Memory B cell (primary cell): ENCODE measurements around the gene SCT.

Experiments used
- ATAC-seq: fragments of 150-1000 bp; cut with Tn5 transposase; 2 replicates; pipeline ENCODE4 v1.10.0; 2021; ENCODE audit warnings: low read depth, mild to moderate bottlenecking, moderate library complexity
- DNase-seq, 2 donors: peaks; one replicate each; pipeline ENCODE4 v3.0.0; 2022; ENCODE audit warnings: low spot score in 2 of 2
- H3K27ac Mint-ChIP-seq: one replicate; pipeline ENCODE4 v1.8.0; 2022; ENCODE audit warnings: mild to moderate bottlenecking, moderate library complexity, mixed read lengths
- H3K27me3 Mint-ChIP-seq: one replicate; pipeline ENCODE4 v1.8.0; 2022; ENCODE audit warnings: mixed read lengths
- H3K36me3 Mint-ChIP-seq: one replicate; pipeline ENCODE4 v1.8.0; 2022; ENCODE audit warnings: mild to moderate bottlenecking, mixed read lengths
- H3K4me1 Mint-ChIP-seq: one replicate; pipeline ENCODE4 v1.8.0; 2022; ENCODE audit warnings: mixed read lengths
- H3K4me3 Mint-ChIP-seq: one replicate; pipeline ENCODE4 v1.8.0; 2022; ENCODE audit warnings: mild to moderate bottlenecking, moderate library complexity, mixed read lengths
- H3K9me3 Mint-ChIP-seq: one replicate; pipeline ENCODE4 v1.8.0; 2022; ENCODE audit warnings: mixed read lengths

The SCT gene

GRCh38 chr11:601573-602245 is 25.3 kb downstream of the SCT start:
- H3K4me1 Mint-ChIP-seq, result no peaks in the 10 kb centered on the region
- H3K36me3 Mint-ChIP-seq, result peaks cover 25% of the 10 kb centered on the region

GRCh38 chr11:598005-598680 is 28.8 kb downstream of the SCT start:
- ATAC-seq, result no peak
- no peaks in the 10 kb centered on the region for H3K9me3 Mint-ChIP-seq
- no peak for DNase-seq
- no peak overlapping the region for H3K27ac Mint-ChIP-seq
- H3K27me3 Mint-ChIP-seq, result no peaks in the 10 kb centered on the region
- no peaks in the 10 kb centered on the region for H3K4me1 Mint-ChIP-seq
- H3K36me3 Mint-ChIP-seq, result peaks cover 20% of the 10 kb centered on the region
- H3K4me3 Mint-ChIP-seq, result no peak overlapping the region

More at GRCh38 chr11:601573-602245, 25.3 kb downstream of the SCT start:
- DNase-seq (no peak), ATAC-seq (no peak)
- Mint-ChIP-seq H3K4me3 (no peak overlapping the region), H3K27me3 (no peaks in the 10 kb centered on the region), H3K27ac (no peak overlapping the region), H3K9me3 (no peaks in the 10 kb centered on the region)

- DNase-seq, result no peak
- peaks cover 27% of the 10 kb centered on the region for H3K36me3 Mint-ChIP-seq
- no peaks in the 10 kb centered on the region for H3K9me3 Mint-ChIP-seq
- no peaks in the 10 kb centered on the region for H3K27me3 Mint-ChIP-seq
- ATAC-seq, result no peak
- H3K27ac Mint-ChIP-seq, result no peak overlapping the region
- H3K4me3 Mint-ChIP-seq, result no peak overlapping the region
- no peaks in the 10 kb centered on the region for H3K4me1 Mint-ChIP-seq
Measured at GRCh38 chr11:597166-597725, 29.7 kb downstream of the SCT start.

GRCh38 chr11:596374-596773 is 30.6 kb downstream of the SCT start:
- DNase-seq (no peak), ATAC-seq (no peak)
- no peak overlapping the region for H3K27ac Mint-ChIP-seq
- H3K4me1 Mint-ChIP-seq, result no peaks in the 10 kb centered on the region
- no peak overlapping the region for H3K4me3 Mint-ChIP-seq
- H3K9me3 Mint-ChIP-seq, result no peaks in the 10 kb centered on the region
- no peaks in the 10 kb centered on the region for H3K27me3 Mint-ChIP-seq
- peaks cover 22% of the 10 kb centered on the region for H3K36me3 Mint-ChIP-seq

- ATAC-seq (no peak), DNase-seq (no peak)
- H3K4me1 Mint-ChIP-seq, result no peaks in the 10 kb centered on the region
- H3K4me3 Mint-ChIP-seq, result no peak overlapping the region
- H3K27ac Mint-ChIP-seq, result no peak overlapping the region
- H3K36me3 Mint-ChIP-seq, result peaks cover 22% of the 10 kb centered on the region
- no peaks in the 10 kb centered on the region for H3K9me3 Mint-ChIP-seq
- H3K27me3 Mint-ChIP-seq, result no peaks in the 10 kb centered on the region
Measured at GRCh38 chr11:595400-595799, 31.6 kb downstream of the SCT start.

GRCh38 chr11:593347-593746 is 33.6 kb downstream of the SCT start:
- no peak for DNase-seq
- no peak for ATAC-seq
- no peak overlapping the region for H3K27ac Mint-ChIP-seq
- H3K27me3 Mint-ChIP-seq, result no peaks in the 10 kb centered on the region
- no peaks in the 10 kb centered on the region for H3K9me3 Mint-ChIP-seq
- peaks cover 28% of the 10 kb centered on the region for H3K36me3 Mint-ChIP-seq
- H3K4me1 Mint-ChIP-seq, result no peaks in the 10 kb centered on the region
- no peak overlapping the region for H3K4me3 Mint-ChIP-seq

- H3K4me3 Mint-ChIP-seq, result no peak overlapping the region
- DNase-seq (no peak), ATAC-seq (no peak)
- H3K27ac Mint-ChIP-seq, result no peak overlapping the region
- H3K27me3 Mint-ChIP-seq, result no peaks in the 10 kb centered on the region
- H3K4me1 Mint-ChIP-seq, result no peaks in the 10 kb centered on the region
- no peaks in the 10 kb centered on the region for H3K9me3 Mint-ChIP-seq
- H3K36me3 Mint-ChIP-seq, result peaks cover 31% of the 10 kb centered on the region
Measured at GRCh38 chr11:592918-593317, 34.1 kb downstream of the SCT start.

GRCh38 chr11:592501-592900 is 34.5 kb downstream of the SCT start:
- Mint-ChIP-seq H3K4me1 (no peaks in the 10 kb centered on the region), H3K27ac (no peak overlapping the region), H3K4me3 (no peak overlapping the region), H3K9me3 (no peaks in the 10 kb centered on the region), H3K27me3 (no peaks in the 10 kb centered on the region), H3K36me3 (peaks cover 32% of the 10 kb centered on the region)
- no peak for ATAC-seq
- DNase-seq, result no peak

GRCh38 chr11:590997-591396 is 36.0 kb downstream of the SCT start:
- Mint-ChIP-seq H3K9me3 (no peaks in the 10 kb centered on the region), H3K27me3 (no peaks in the 10 kb centered on the region), H3K4me1 (no peaks in the 10 kb centered on the region), H3K27ac (no peak overlapping the region), H3K36me3 (peaks cover 34% of the 10 kb centered on the region), H3K4me3 (no peak overlapping the region)
- DNase-seq, result no peak
- no peak for ATAC-seq

GRCh38 chr11:589798-590197 is 37.2 kb downstream of the SCT start:
- Mint-ChIP-seq H3K4me3 (no peak overlapping the region), H3K9me3 (no peaks in the 10 kb centered on the region), H3K36me3 (peaks cover 35% of the 10 kb centered on the region), H3K27ac (no peak overlapping the region), H3K4me1 (no peaks in the 10 kb centered on the region), H3K27me3 (no peaks in the 10 kb centered on the region)
- DNase-seq (no peak), ATAC-seq (no peak)

- H3K36me3 Mint-ChIP-seq, result peaks cover 29% of the 10 kb centered on the region
- H3K9me3 Mint-ChIP-seq, result no peaks in the 10 kb centered on the region
- no peak overlapping the region for H3K4me3 Mint-ChIP-seq
- DNase-seq, result no peak
- H3K27ac Mint-ChIP-seq, result no peak overlapping the region
- no peak for ATAC-seq
- no peaks in the 10 kb centered on the region for H3K27me3 Mint-ChIP-seq
- no peaks in the 10 kb centered on the region for H3K4me1 Mint-ChIP-seq
Measured at GRCh38 chr11:587978-588380, 39.0 kb downstream of the SCT start.

- DNase-seq (no peak), ATAC-seq (no peak)
- peaks cover 28% of the 10 kb centered on the region for H3K36me3 Mint-ChIP-seq
- no peaks in the 10 kb centered on the region for H3K4me1 Mint-ChIP-seq
- no peak overlapping the region for H3K27ac Mint-ChIP-seq
- no peaks in the 10 kb centered on the region for H3K9me3 Mint-ChIP-seq
- no peaks in the 10 kb centered on the region for H3K27me3 Mint-ChIP-seq
- no peak overlapping the region for H3K4me3 Mint-ChIP-seq
Measured at GRCh38 chr11:587546-587945, 39.4 kb downstream of the SCT start.

GRCh38 chr11:586376-587316 is 40.3 kb downstream of the SCT start:
- Mint-ChIP-seq H3K27ac (no peak overlapping the region), H3K9me3 (no peaks in the 10 kb centered on the region), H3K4me3 (no peak overlapping the region), H3K36me3 (peaks cover 27% of the 10 kb centered on the region), H3K4me1 (no peaks in the 10 kb centered on the region), H3K27me3 (no peaks in the 10 kb centered on the region)
- no peak for ATAC-seq
- no peak for DNase-seq

- no peak overlapping the region for H3K27ac Mint-ChIP-seq
- no peak overlapping the region for H3K4me3 Mint-ChIP-seq
- ATAC-seq (no peak), DNase-seq (no peak)
- peaks cover 9% of the 10 kb centered on the region for H3K4me1 Mint-ChIP-seq
- no peaks in the 10 kb centered on the region for H3K27me3 Mint-ChIP-seq
- H3K36me3 Mint-ChIP-seq, result peaks cover 25% of the 10 kb centered on the region
- no peaks in the 10 kb centered on the region for H3K9me3 Mint-ChIP-seq
Measured at GRCh38 chr11:584287-584686, 42.7 kb downstream of the SCT start.
